Thoracic aorta (tissue), 2 donors: Measurements from ENCODE around the gene PXMP4. TPM values are rescaled to one million over a fixed set of nuclear protein-coding genes. Genes with fewer than 3 reads are reported as not detected.

Experiments used
- ATAC-seq: fragments of 150-250 bp; one replicate; pipeline ENCODE4 v1.8.0; 2017; ENCODE audit warnings: low read depth; ENCODE audit not compliant: insufficient number of reproducible peaks, low FRiP score
- DNase-seq: peaks from one replicate; pipeline ENCODE4 v3.0.0-alpha.2; 2020; ENCODE audit warnings: low spot score
- H3K27ac ChIP-seq, 2 donors: fragments of 200-600 bp; sonication (generic); 1 replicate in 1 of 2; 2 replicates in 1 of 2; pipeline ENCODE4 v1.5.1; 2016; ENCODE audit warnings: mild to moderate bottlenecking in 2 of 2, moderate library complexity in 2 of 2
- H3K27me3 ChIP-seq: fragments of 200-600 bp; sonication (generic); replicated peaks from 2 replicates; pipeline ENCODE4 v1.6.0; 2016; ENCODE audit warnings: mild to moderate bottlenecking; ENCODE audit not compliant: insufficient read depth
- H3K36me3 ChIP-seq: fragments of 200-600 bp; sonication (generic); one replicate; pipeline ENCODE4 v1.5.1; 2016
- H3K4me1 ChIP-seq, 2 donors: fragments of 200-600 bp; sonication (generic); 1 replicate in 1 of 2; 2 replicates in 1 of 2; pipeline versions ENCODE4 v1.5.1 to v1.6.0; 2016; ENCODE audit warnings: low read depth in 2 of 2, mild to moderate bottlenecking in 1 of 2; ENCODE audit not compliant: control insufficient read depth in 1 of 2
- H3K4me3 ChIP-seq: fragments of 200-600 bp; sonication (generic); 2 replicates; pipeline ENCODE4 v1.5.1; 2016; ENCODE audit warnings: mild to moderate bottlenecking
- H3K9me3 ChIP-seq: fragments of 200-600 bp; sonication (generic); 2 replicates; pipeline ENCODE4 v1.5.1; 2016
- total RNA-seq, 2 donors: library from RNA; depleted of rRNA; stranded (reverse); fragments of >200 nt; gene quantifications; one replicate each; pipeline versions ENCODE4 v1.1.0 to v1.2.3, GENCODE V29; 2016
- TF ChIP-seq, protein P1 (sequence below): fragments of 200-600 bp; sonication (generic); IDR thresholded peaks from one replicate; pipeline ENCODE4 v1.5.1; 2019; ENCODE audit warnings: antibody characterized with exemption

Gene PXMP4
- total RNA-seq, 2 donors from 2014 or later, result 3.3 to 4.1 TPM

DNA sequence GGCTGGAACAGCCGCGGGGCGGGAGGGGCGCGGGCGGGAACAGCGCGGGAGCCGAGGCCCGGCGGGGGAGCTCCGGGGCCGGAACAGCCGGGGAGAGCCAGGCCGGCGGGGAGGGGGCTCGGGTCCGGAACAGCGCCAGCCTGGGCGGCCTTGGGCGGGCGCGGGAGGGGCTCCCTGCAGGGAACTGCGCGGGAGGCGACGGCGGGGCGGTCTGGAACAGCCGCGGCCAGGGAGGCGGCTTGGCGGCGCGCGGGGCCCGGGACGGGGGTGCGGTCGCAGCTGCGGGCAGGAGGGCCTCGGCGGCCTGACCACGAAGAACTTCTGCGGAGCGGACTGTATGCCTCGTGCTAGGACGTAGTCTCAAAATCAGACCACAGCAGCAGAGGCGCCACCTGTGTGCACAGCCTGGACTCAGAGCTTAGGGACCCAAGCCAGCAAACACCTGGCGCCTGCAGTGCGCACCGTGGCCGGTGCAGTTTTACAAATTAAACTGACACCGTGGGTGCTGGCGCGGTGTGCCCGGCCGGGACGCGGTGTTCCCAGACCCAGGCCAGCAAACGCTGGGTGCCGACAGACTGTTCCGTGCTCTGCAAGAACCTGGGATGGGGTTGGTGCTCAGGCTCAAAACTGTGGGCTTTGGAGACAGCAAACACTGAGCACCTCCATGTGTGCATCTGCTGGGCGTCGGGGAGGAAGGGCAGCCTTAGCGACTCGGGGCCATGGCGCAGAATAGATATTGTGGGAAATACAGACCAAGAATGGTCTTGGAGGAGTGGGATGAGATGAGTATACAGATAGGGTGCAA is 12.3 kb upstream of the PXMP4 start:
- no peak for ATAC-seq
- Histone ChIP-seq H3K4me3 (peak overlapping the region; percentile 69), H3K27ac (peak overlapping the region; percentile 77 to 85), H3K4me1 (peaks cover 0 to 26% of the 10 kb centered on the region in 2 donors), H3K36me3 (no peaks in the 10 kb centered on the region), H3K27me3 (no peaks in the 10 kb centered on the region), H3K9me3 (peaks cover 14% of the 10 kb centered on the region)
- no peak for DNase-seq
- TF ChIP-seq, protein P1, sequence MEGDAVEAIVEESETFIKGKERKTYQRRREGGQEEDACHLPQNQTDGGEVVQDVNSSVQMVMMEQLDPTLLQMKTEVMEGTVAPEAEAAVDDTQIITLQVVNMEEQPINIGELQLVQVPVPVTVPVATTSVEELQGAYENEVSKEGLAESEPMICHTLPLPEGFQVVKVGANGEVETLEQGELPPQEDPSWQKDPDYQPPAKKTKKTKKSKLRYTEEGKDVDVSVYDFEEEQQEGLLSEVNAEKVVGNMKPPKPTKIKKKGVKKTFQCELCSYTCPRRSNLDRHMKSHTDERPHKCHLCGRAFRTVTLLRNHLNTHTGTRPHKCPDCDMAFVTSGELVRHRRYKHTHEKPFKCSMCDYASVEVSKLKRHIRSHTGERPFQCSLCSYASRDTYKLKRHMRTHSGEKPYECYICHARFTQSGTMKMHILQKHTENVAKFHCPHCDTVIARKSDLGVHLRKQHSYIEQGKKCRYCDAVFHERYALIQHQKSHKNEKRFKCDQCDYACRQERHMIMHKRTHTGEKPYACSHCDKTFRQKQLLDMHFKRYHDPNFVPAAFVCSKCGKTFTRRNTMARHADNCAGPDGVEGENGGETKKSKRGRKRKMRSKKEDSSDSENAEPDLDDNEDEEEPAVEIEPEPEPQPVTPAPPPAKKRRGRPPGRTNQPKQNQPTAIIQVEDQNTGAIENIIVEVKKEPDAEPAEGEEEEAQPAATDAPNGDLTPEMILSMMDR, result no peak

DNA sequence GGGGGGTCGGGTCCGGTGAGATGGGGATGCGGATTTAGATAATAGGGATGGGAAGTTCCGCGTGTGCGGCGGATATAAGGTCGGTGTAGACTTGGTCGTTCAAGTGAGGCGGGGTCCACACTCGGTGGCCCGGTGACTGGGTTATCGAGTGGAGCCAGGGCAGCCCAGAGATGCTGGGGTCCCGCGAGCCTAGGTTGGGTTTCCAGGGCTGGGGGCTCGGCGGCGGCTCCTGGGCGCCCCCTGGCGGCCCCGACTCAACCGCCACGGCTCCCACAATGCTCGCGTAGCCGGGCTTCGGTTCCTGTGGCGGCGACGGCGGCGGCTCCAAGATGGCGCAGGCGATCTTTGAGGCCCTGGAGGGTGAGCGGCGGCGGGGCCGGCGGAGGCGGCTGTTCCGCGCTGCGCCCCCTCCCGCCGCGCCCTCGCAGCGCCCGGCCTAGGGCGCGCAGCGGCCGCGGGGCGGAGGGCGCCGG is 11.6 kb upstream of the PXMP4 start, which contains the start of gene ZNF341:
Gene ZNF341 (plus strand): TSS at position 304 of the 473 bp plus-strand sequence. CDS start 26 bp downstream, at position 330.
- Histone ChIP-seq H3K36me3 (no peaks in the 10 kb centered on the region), H3K4me1 (peaks cover 0 to 26% of the 10 kb centered on the region in 2 donors), H3K27ac (peak within 1 kb of the TSS; percentile 77 to 85), H3K27me3 (no peaks in the 10 kb centered on the region), H3K4me3 (peak within 1 kb of the TSS; percentile 69), H3K9me3 (peaks cover 7% of the 10 kb centered on the region)
- peak; percentile 75 for ATAC-seq
- DNase-seq, result peak; percentile 56
- TF ChIP-seq, protein P1, result peak; percentile 92

DNA sequence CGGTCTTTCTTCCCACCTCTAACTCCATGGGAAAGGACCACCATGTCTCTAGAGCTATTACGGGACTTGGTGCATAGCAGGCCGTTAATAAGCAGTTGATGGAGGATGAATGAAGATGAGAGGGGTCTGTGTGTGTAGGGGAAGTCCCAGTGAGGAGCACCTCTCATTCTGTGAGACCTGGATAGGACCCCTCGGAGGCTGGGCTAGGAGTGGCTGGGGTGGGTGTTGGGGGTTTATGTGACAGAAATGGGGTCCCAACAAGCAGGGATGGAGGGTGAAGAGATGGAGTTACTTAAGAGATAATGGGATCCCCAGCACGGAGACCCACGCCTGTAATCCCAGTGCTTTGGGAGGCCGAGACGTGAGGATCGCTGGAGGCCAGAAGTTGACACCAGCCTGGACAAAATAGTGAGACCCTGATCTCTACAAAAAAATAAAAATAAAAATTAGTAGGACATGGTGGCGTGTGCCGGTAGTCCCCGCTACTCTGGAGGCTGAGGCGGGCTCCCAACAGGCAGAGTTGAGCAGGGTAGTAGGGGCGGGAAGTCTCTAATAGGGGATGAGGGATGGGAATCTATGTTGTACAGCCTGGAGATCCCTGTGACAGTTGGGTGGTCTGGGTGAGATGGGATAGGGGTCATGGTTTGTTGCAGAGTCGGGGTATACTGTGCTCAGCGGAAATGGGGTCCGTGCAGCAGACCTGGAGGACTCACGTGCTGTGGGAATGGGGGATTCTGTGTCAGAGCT is 11.0 kb upstream of the PXMP4 start:
- ATAC-seq, result no peak

DNA sequence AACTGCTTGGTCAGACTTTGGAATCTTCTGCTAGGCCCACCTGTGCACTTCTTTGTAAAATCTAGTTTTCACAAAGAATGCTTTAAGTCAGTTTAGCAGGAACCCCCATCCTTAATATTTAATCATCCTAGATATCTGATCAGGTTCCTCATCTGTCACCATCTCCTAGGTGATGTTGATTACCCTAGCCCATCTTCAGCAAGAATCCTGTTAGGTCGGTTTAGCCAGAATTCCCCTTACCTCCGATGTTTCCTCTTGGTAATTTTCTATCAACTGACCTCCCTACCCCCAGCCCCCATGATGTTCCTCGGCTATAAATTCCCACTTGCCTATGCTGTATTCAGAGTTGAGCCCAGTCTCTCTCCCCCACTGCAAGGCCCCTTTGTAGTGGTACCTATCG is 9.0 kb upstream of the PXMP4 start:
- TF ChIP-seq, protein P1, result no peak
- ATAC-seq, result no peak
- H3K36me3 ChIP-seq, result no peaks in the 10 kb centered on the region

More for the DNA sequence above, 11.0 kb upstream of the PXMP4 start:
- peaks cover 0 to 26% of the 10 kb centered on the region in 2 donors for H3K4me1 ChIP-seq
- H3K9me3 ChIP-seq, result peaks cover 1% of the 10 kb centered on the region
- H3K27me3 ChIP-seq, result no peaks in the 10 kb centered on the region
- no peak for DNase-seq
- peak overlapping the region; percentile 77 to 85 for H3K27ac ChIP-seq
- H3K36me3 ChIP-seq, result no peaks in the 10 kb centered on the region
- peak overlapping the region; percentile 69 for H3K4me3 ChIP-seq
- TF ChIP-seq, protein P1, result no peak

DNA sequence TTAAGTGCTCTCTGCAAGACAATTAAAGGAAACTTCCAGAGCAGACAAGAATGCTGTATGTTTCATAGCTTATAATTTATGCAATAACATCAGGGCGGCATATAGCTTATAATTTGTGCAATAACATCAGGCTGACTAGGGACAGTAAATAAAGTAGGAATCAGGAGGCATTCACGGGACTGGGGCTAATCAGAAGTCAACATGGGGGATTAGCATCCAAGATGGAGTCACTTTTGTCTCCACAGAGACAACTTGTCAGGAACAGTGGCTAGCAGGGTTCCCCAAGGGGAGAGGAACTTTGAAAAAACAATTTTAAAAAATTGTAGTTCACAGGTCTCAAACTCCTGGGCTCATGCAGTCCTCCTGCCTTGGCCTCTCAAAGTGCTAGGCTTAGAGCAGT is 8.4 kb upstream of the PXMP4 start:
- Histone ChIP-seq H3K9me3 (no peaks in the 10 kb centered on the region), H3K4me1 (peaks cover 0 to 17% of the 10 kb centered on the region in 2 donors), H3K36me3 (no peaks in the 10 kb centered on the region), H3K27me3 (no peaks in the 10 kb centered on the region), H3K27ac (no peak overlapping the region), H3K4me3 (no peak overlapping the region)
- TF ChIP-seq, protein P1, result no peak
- DNase-seq (no peak), ATAC-seq (no peak)

More for the DNA sequence above, 9.0 kb upstream of the PXMP4 start:
- DNase-seq, result no peak
- Histone ChIP-seq H3K4me3 (no peak overlapping the region), H3K27ac (no peak overlapping the region), H3K27me3 (no peaks in the 10 kb centered on the region), H3K9me3 (no peaks in the 10 kb centered on the region), H3K4me1 (peaks cover 0 to 23% of the 10 kb centered on the region in 2 donors)
